Skeletal muscle tissue (tissue), 4 donors: ENCODE data around the gene PTH1R. TPM values are rescaled to one million over a fixed set of nuclear protein-coding genes. Genes with fewer than 3 reads are reported as not detected.
A peak's percentile ranks its signal among the peaks of the same experiment; 100 is the strongest.

Source experiments
- H3K27ac ChIP-seq: one replicate; pipeline ENCODE4 v1.7.0; 2013; ENCODE audit warnings: mild to moderate bottlenecking, low read depth, low read length, inconsistent platforms
- H3K27me3 ChIP-seq, 3 donors: one replicate each; pipeline ENCODE4 v1.7.0; 2013; ENCODE audit warnings: low read length in 3 of 3; ENCODE audit not compliant: control insufficient read depth in 3 of 3, insufficient read depth in 3 of 3
- H3K36me3 ChIP-seq, 3 donors: one replicate each; pipeline ENCODE4 v1.7.0; 2013; ENCODE audit warnings: low read length in 3 of 3; ENCODE audit not compliant: control insufficient read depth in 3 of 3, insufficient read depth in 3 of 3
- H3K4me1 ChIP-seq, 3 donors: one replicate each; pipeline ENCODE4 v1.7.0; 2013; ENCODE audit warnings: low read length in 3 of 3, mild to moderate bottlenecking in 3 of 3; ENCODE audit not compliant: control insufficient read depth in 3 of 3, insufficient read depth in 3 of 3
- H3K4me3 ChIP-seq, 3 donors: one replicate each; pipeline ENCODE4 v1.7.0; 2013; ENCODE audit warnings: low read length in 3 of 3
- H3K9ac ChIP-seq, 3 donors: one replicate each; pipeline ENCODE4 v1.7.0; 2013; ENCODE audit warnings: low read length in 3 of 3, mild to moderate bottlenecking in 3 of 3, moderate library complexity in 2 of 3, low read depth in 1 of 3
- H3K9me3 ChIP-seq, 3 donors: one replicate each; pipeline ENCODE4 v1.7.0; 2013; ENCODE audit warnings: low read length in 3 of 3; ENCODE audit not compliant: control insufficient read depth in 3 of 3
- total RNA-seq: library from RNA; depleted of rRNA; stranded (reverse); fragments of >200 nt; gene quantifications from one replicate; pipeline ENCODE4 v1.2.3, GENCODE V29; 2014
- donor health status: Osteomylitis.

The PTH1R gene
- total RNA-seq, 1 donor from 2014 or later: 9.4 TPM

- Histone ChIP-seq H3K36me3 (peaks cover 0 to 50% (median 15%) of the 10 kb centered on the region in 3 donors), H3K4me1 (peaks cover 14 to 51% (median 47%) of the 10 kb centered on the region in 3 donors), H3K27ac (no peak overlapping the region), H3K9me3 (no peaks in the 10 kb centered on the region), H3K27me3 (peaks cover 0 to 3% (median 0%) of the 10 kb centered on the region in 3 donors), H3K4me3 (no peak overlapping the region), H3K9ac (peak overlapping the region in 1 of 3 donors; percentile 99)
Observed at GRCh38 chr3:46856576-46857471, 20.7 kb upstream of the PTH1R start.

- Histone ChIP-seq H3K27me3 (peaks cover 0 to 3% (median 0%) of the 10 kb centered on the region in 3 donors), H3K4me1 (peaks cover 19 to 60% (median 48%) of the 10 kb centered on the region in 3 donors), H3K9ac (peak overlapping the region in 1 of 3 donors; percentile 99), H3K27ac (no peak overlapping the region), H3K36me3 (peaks cover 0 to 52% (median 15%) of the 10 kb centered on the region in 3 donors), H3K9me3 (no peaks in the 10 kb centered on the region), H3K4me3 (peak overlapping the region in 2 of 3 donors; percentile 14 to 96)
Observed at GRCh38 chr3:46857485-46858341, 19.8 kb upstream of the PTH1R start.

GRCh38 chr3:46858456-46858855 lies 19.1 kb upstream of the PTH1R start:
- peak overlapping the region in 2 of 3 donors; percentile 12 to 96 for H3K4me3 ChIP-seq
- H3K4me1 ChIP-seq: peaks cover 19 to 64% (median 47%) of the 10 kb centered on the region in 3 donors
- no peaks in the 10 kb centered on the region for H3K9me3 ChIP-seq
- H3K9ac ChIP-seq: peak overlapping the region in 2 of 3 donors; percentile 8 to 99
- H3K36me3 ChIP-seq: peaks cover 0 to 56% (median 15%) of the 10 kb centered on the region in 3 donors
- no peak overlapping the region for H3K27ac ChIP-seq
- peaks cover 0 to 3% (median 0%) of the 10 kb centered on the region in 3 donors for H3K27me3 ChIP-seq

- peak overlapping the region in 2 of 3 donors; percentile 8 to 99 for H3K9ac ChIP-seq
- peaks cover 19 to 65% (median 47%) of the 10 kb centered on the region in 3 donors for H3K4me1 ChIP-seq
- H3K27ac ChIP-seq: peak overlapping the region; percentile 92
- peak overlapping the region; percentile 12 to 96 (median 23) for H3K4me3 ChIP-seq
- peaks cover 0 to 3% (median 0%) of the 10 kb centered on the region in 3 donors for H3K27me3 ChIP-seq
- H3K9me3 ChIP-seq: no peaks in the 10 kb centered on the region
- peaks cover 0 to 56% (median 15%) of the 10 kb centered on the region in 3 donors for H3K36me3 ChIP-seq
Observed at GRCh38 chr3:46859001-46859710, 18.4 kb upstream of the PTH1R start.

- Histone ChIP-seq H3K27me3 (peaks cover 0 to 3% (median 0%) of the 10 kb centered on the region in 3 donors), H3K27ac (peak overlapping the region; percentile 92), H3K4me3 (peak overlapping the region; percentile 68 to 96 (median 73)), H3K9me3 (no peaks in the 10 kb centered on the region), H3K4me1 (peaks cover 19 to 75% (median 56%) of the 10 kb centered on the region in 3 donors), H3K9ac (peak overlapping the region; percentile 43 to 99 (median 88)), H3K36me3 (peaks cover 0 to 56% (median 15%) of the 10 kb centered on the region in 3 donors)
Observed at GRCh38 chr3:46860017-46860809, 17.3 kb upstream of the PTH1R start.

GRCh38 chr3:46860810-46861604 lies 16.5 kb upstream of the PTH1R start:
- Histone ChIP-seq H3K27ac (peak overlapping the region; percentile 92), H3K9me3 (no peaks in the 10 kb centered on the region), H3K27me3 (peaks cover 0 to 3% (median 0%) of the 10 kb centered on the region in 3 donors), H3K9ac (peak overlapping the region; percentile 82 to 99 (median 88)), H3K4me3 (peak overlapping the region; percentile 68 to 96 (median 73)), H3K36me3 (peaks cover 0 to 56% (median 15%) of the 10 kb centered on the region in 3 donors), H3K4me1 (peaks cover 19 to 75% (median 62%) of the 10 kb centered on the region in 3 donors)

GRCh38 chr3:46861605-46862368 lies 15.7 kb upstream of the PTH1R start:
- H3K9ac ChIP-seq: peak overlapping the region; percentile 88 to 99 (median 92)
- H3K9me3 ChIP-seq: no peaks in the 10 kb centered on the region
- H3K36me3 ChIP-seq: peaks cover 0 to 49% (median 15%) of the 10 kb centered on the region in 3 donors
- peaks cover 22 to 75% (median 66%) of the 10 kb centered on the region in 3 donors for H3K4me1 ChIP-seq
- H3K4me3 ChIP-seq: peak overlapping the region; percentile 68 to 96 (median 73)
- H3K27ac ChIP-seq: peak overlapping the region; percentile 92
- peaks cover 0 to 3% (median 0%) of the 10 kb centered on the region in 3 donors for H3K27me3 ChIP-seq
